MCF 10A (cell line): ENCODE results near the gene TNFAIP1. TPM values are rescaled to one million over a fixed set of nuclear protein-coding genes. Genes with fewer than 3 reads are reported as not detected.

Source experiments
- BruUV-seq: library from RNA; stranded (reverse); fragments of 400-500 nt; replicated peaks from 2 replicates; lab custom pipeline; 2021; lab: Mats Ljungman, UMichigan
- CTCF ChIA-PET: fragments of 300-600 bp; sonication (Branson Sonifier 250); formaldehyde crosslinking; extraction: SDS; loops from one replicate; lab custom pipeline; 2021; ENCODE audit warnings: antibody characterized with exemption, inconsistent platforms; lab: Yijun Ruan, JAX
- POLR2A ChIA-PET: fragments of 300-600, 350-650 bp; sonication (Branson Sonifier 250); formaldehyde crosslinking; extraction: SDS; loops from one replicate; lab custom pipeline; 2020; ENCODE audit warnings: antibody characterized with exemption, inconsistent platforms; lab: Yijun Ruan, JAX
- DNase-seq: peaks from one replicate; pipeline ENCODE4 v3.0.0-alpha.2; 2018; ENCODE audit not compliant: unreplicated experiment
- H3K27ac Mint-ChIP-seq: one replicate; pipeline ENCODE4 v1.8.0; 2022; ENCODE audit warnings: mild to moderate bottlenecking, low read depth, mixed read lengths; ENCODE audit not compliant: unreplicated experiment
- H3K27me3 Mint-ChIP-seq: one replicate; pipeline ENCODE4 v1.8.0; 2022; ENCODE audit warnings: mixed read lengths; ENCODE audit not compliant: insufficient read depth, unreplicated experiment
- H3K36me3 Mint-ChIP-seq: one replicate; pipeline ENCODE4 v1.8.0; 2022; ENCODE audit warnings: mild to moderate bottlenecking, moderate library complexity, mixed read lengths; ENCODE audit not compliant: insufficient read depth, unreplicated experiment
- H3K4me1 Mint-ChIP-seq: one replicate; pipeline ENCODE4 v1.8.0; 2022; ENCODE audit warnings: mixed read lengths; ENCODE audit not compliant: insufficient read depth, unreplicated experiment
- H3K4me3 Mint-ChIP-seq: one replicate; pipeline ENCODE4 v1.8.0; 2022; ENCODE audit warnings: mild to moderate bottlenecking, moderate library complexity, mixed read lengths; ENCODE audit not compliant: unreplicated experiment
- H3K9me3 Mint-ChIP-seq: one replicate; pipeline ENCODE4 v1.8.0; 2022; ENCODE audit warnings: mixed read lengths; ENCODE audit not compliant: unreplicated experiment
- CTCF ChIP-seq: fragments of 200-600 bp; IDR thresholded peaks from one replicate; pipeline ENCODE4 v1.8.0; 2022; ENCODE audit warnings: antibody characterized with exemption, mild to moderate bottlenecking; ENCODE audit not compliant: unreplicated experiment
- intact Hi-C: fragments of 100-400 bp; cut with micrococcal nuclease; formaldehyde crosslinking; loops from 2 replicates; pipeline ENCODE4 v1.14.1; 2022
- total RNA-seq: library from RNA; stranded (reverse); gene quantifications from 2 replicates; pipeline ENCODE4 v1.2.3, GENCODE V29; 2022

TNFAIP1 gene
- total RNA-seq, 1 experiment from 2014 or later, result 65.0 TPM

DNA sequence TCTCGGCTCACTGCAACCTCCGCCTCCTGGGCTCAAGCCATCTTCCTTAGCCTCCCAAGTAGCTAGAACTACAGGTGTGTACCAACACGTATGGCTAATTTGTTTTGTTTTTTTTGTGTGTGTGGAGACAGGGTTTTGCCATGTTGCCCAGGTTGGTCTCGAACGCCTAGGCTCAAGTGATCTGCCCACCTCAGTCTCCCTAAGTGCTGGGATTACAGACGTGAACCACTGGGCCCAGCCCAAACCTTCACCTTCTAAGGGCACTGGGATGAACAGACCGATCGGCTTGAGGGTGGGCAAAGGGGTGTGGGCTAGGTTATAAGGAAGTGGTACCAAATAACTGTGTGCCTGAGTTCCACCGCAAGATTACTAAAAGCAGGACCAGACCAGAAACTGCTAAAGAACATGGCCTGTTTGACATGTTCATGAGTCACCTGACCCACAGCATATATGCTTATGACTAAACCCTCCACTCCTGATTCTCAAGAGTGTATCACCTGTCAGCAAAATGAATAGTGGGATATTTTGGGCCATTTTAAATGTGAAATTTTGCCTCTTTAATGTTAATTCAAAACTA lies 8.4 kb upstream of the TNFAIP1 start:
- BruUV-seq, result no TSS peak
- H3K9me3 Mint-ChIP-seq, result no peaks in the 10 kb centered on the region
- intact Hi-C loops, result loop anchor here (5.0 kb wide), 1 partner anchor 320 kb away; no protein-coding TSS in a partner anchor
- DNase-seq, result no peak
- POLR2A ChIA-PET, result interaction anchor here (2.1 kb wide), 1 partner anchor 8 kb away, joined by 14 read pairs; the partner anchor contains the start of genes IFT20 and TNFAIP1
- H3K4me3 Mint-ChIP-seq, result no peak overlapping the region
- peaks cover 9% of the 10 kb centered on the region for H3K4me1 Mint-ChIP-seq
- no peaks in the 10 kb centered on the region for H3K27me3 Mint-ChIP-seq
- H3K27ac Mint-ChIP-seq, result no peak overlapping the region
- peaks cover 54% of the 10 kb centered on the region for H3K36me3 Mint-ChIP-seq
- CTCF ChIA-PET, result interaction anchor here (1.0 to 2.3 kb wide), 2 partner anchors 87 to 88 kb away, joined by 3 to 14 read pairs; no protein-coding TSS in a partner anchor
- TF ChIP-seq CTCF, result no peak

DNA sequence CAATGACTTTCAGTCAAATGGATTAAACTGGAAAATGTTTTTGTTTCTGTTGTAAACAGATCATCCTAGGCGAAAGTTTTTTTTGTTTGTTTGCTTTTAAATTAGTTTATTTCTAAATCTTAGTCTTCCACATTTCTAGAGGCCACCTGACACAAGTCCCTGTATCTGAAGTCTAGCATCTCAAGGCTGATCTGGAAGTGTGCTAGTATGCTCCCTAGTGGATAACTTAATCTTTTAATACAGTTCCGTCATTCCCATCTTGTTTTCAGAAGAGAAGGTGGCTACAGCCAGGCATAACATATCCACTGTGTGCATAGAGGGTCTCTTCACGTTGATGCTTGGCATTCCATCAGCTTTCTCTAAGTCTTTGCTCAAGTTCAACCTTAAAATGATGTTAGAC lies 7.9 kb upstream of the TNFAIP1 start:
- Mint-ChIP-seq H3K27me3 (no peaks in the 10 kb centered on the region), H3K36me3 (peaks cover 54% of the 10 kb centered on the region), H3K9me3 (no peaks in the 10 kb centered on the region), H3K4me3 (no peak overlapping the region), H3K4me1 (peaks cover 10% of the 10 kb centered on the region), H3K27ac (no peak overlapping the region)
- ChIA-PET POLR2A (no interaction called here), CTCF (interaction anchor here (0.6 to 2.3 kb wide), 5 partner anchors 9 to 523 kb away, joined by 4 to 14 read pairs (median 5); no protein-coding TSS in a partner anchor)
- intact Hi-C loops, result loop anchor here (5.0 kb wide), 1 partner anchor 320 kb away; no protein-coding TSS in a partner anchor
- TSS peak; percentile 28 for BruUV-seq
- no peak for TF ChIP-seq CTCF
- no peak for DNase-seq

DNA sequence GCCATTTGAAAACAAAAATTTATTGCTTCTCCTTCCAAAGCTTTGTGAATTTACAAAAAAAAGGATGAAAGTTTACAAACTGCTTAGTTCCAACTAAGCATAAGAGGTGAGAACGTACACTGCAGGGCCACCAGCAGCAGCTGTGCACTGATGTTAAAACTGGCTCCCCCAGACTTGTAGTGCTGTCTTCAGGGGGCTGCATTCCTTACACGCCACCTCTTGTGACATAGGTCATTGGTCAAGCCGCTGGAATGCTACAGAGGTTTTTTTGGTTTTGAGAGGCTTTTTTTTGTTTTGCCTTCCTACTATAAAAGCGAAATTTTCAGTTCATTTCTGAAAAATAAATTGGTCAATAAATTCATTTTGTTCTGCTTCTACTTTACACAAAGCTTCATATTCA lies 7.2 kb upstream of the TNFAIP1 start:
- no peaks in the 10 kb centered on the region for H3K27me3 Mint-ChIP-seq
- peaks cover 54% of the 10 kb centered on the region for H3K36me3 Mint-ChIP-seq
- TF ChIP-seq CTCF, result no peak
- H3K9me3 Mint-ChIP-seq, result no peaks in the 10 kb centered on the region
- no peak overlapping the region for H3K27ac Mint-ChIP-seq
- BruUV-seq, result TSS peak; percentile 4
- ChIA-PET POLR2A (interaction anchor here (0.6 to 1.1 kb wide), 3 partner anchors 19 to 275 kb away, joined by 3 read pairs; no protein-coding TSS in a partner anchor), CTCF (interaction anchor here (0.6 to 2.3 kb wide), 8 partner anchors 10 to 524 kb away, joined by 3 to 14 read pairs (median 4); no protein-coding TSS in a partner anchor)
- DNase-seq, result no peak
- H3K4me3 Mint-ChIP-seq, result no peak overlapping the region
- peaks cover 5% of the 10 kb centered on the region for H3K4me1 Mint-ChIP-seq
- intact Hi-C loops, result loop anchor here (5.0 kb wide), 1 partner anchor 321 kb away; no protein-coding TSS in a partner anchor

DNA sequence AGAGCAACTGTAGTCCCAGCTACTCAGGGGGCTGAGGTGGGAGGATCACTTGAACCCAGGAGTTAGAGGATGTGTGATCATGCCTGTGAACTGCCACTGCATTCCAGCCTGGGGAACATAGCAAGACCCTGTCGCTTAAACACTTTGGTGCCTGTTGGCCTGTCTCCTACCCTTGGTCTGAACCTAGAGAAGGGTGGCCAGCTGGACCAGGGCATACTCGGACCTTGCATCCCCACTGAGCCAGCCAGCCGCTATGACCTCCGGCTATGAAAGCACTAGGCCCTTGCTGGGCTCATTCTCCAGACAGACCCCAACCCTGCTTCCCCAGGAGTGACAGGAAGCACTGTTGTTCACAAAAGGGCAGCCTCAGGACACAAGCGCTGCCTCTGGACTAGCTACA lies 4.9 kb upstream of the TNFAIP1 start:
- no peak overlapping the region for H3K27ac Mint-ChIP-seq
- no TSS peak for BruUV-seq
- ChIA-PET POLR2A (no interaction called here), CTCF (interaction anchor here (1.0 to 2.3 kb wide), 4 partner anchors 10 to 209 kb away, joined by 4 to 11 read pairs (median 6); no protein-coding TSS in a partner anchor)
- intact Hi-C loops, result loop anchor here (10.0 kb wide), 1 partner anchor 214 kb away; no protein-coding TSS in a partner anchor
- no peaks in the 10 kb centered on the region for H3K9me3 Mint-ChIP-seq
- no peak overlapping the region for H3K4me3 Mint-ChIP-seq
- peaks cover 18% of the 10 kb centered on the region for H3K4me1 Mint-ChIP-seq
- H3K36me3 Mint-ChIP-seq, result peaks cover 56% of the 10 kb centered on the region
- no peak for TF ChIP-seq CTCF
- no peak for DNase-seq
- no peaks in the 10 kb centered on the region for H3K27me3 Mint-ChIP-seq
